NCI-H510A (cell line): ENCODE results near the gene DCP2.

Experiments
- DNase-seq: peaks from one replicate; lab custom pipeline; 2025; lab: John Stamatoyannopoulos, UW

DCP2 gene

DNA sequence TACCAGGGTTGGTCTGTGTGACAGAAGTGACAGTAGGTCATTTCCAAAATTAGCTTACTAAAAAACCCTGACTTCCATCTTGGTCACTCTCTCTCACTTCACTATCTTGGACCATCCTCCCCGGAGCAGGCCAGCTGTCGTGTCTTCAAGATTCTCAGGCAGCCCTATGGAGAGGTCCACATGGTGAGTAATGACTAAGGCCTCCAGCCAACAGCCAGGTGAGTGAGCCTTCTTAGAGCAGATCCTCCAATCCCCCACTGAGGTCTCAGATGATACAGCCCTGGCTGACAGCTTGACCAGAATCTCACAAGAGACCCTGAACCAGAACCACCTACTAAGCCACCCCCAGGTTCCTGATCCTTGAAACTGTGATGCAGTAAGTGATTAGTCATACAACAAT, 92.0 kb downstream of the DCP2 start:
- DNase-seq = no peak
